HG03575 (cell line): ENCODE results near the gene ITIH1.

Experiments used
- ATAC-seq: cut with Tn5 transposase; IDR thresholded peaks from one replicate; pipeline ENCODE4 v1.9.1; 2021; ENCODE audit not compliant: unreplicated experiment, insufficient number of reproducible peaks, low FRiP score; ENCODE audit errors: extremely low read depth

The ITIH1 gene

GRCh38 chr3:52831500-52832301 is 54.3 kb downstream of the ITIH1 start:
- no peak for ATAC-seq

GRCh38 chr3:52833202-52833601 is 55.8 kb downstream of the ITIH1 start:
- no peak for ATAC-seq

GRCh38 chr3:52834871-52835501 is 57.6 kb downstream of the ITIH1 start, which contains the start of gene MUSTN1:
Gene MUSTN1, minus strand, starts transcription at chr3:52835019. Its CDS starts 71 bp downstream, at chr3:52834948.
- ATAC-seq, result no peak

DNA sequence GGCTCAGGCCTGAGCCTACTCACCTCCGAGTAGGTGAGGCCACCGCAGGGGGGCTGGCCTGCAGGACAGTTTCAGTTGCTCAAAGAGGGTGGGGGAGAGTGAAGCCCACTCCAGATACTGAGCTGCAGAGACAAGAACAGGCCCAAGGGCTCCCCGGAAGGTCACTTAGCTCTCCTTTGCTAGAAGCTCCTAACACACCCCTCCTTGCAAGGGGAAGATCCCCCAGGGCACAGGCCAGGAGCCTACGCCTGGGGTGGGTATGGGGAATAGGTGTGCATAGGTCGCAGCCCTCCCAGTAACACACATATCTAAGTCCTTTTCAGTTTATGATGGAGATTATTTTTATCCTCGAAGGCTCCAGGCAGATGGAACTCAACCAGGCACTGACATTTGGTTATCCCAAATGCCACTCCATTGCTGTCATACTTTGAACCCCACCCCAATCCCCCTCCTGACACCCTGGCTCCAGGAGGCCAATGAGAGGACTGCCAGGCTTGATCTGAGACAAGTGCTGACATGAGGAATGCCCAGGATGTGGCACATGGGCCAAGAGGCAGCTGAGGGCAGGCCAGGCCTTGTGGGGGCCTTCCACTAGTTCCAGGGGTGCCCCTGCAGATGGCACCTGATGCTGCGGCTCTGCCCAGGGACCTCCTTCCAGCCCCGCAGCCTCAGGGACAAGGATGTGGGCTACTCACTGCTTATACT is 58.5 kb downstream of the ITIH1 start:
- no peak for ATAC-seq

DNA sequence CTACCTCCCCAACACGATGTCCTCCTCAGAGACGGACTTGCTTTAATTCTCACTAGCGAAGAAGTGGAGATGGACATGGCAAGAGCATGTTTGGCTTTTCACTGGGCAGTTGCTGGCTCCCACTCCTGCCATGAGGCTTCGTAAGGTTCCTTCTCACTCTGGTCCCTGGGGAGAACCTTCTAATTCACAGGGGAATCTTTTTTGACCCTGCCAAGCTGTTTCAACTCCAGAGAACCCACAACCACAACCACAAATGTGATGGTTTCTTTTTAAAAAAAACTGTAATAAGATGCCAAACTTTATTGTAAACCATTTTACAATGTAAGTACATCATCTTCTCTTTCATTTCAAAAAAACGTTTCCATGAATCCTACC is 59.1 kb downstream of the ITIH1 start:
- no peak for ATAC-seq

GRCh38 chr3:52836986-52837385 is 59.6 kb downstream of the ITIH1 start:
- no peak for ATAC-seq

- ATAC-seq, result no peak
Observed at GRCh38 chr3:52838561-52839267, 61.3 kb downstream of the ITIH1 start.

DNA sequence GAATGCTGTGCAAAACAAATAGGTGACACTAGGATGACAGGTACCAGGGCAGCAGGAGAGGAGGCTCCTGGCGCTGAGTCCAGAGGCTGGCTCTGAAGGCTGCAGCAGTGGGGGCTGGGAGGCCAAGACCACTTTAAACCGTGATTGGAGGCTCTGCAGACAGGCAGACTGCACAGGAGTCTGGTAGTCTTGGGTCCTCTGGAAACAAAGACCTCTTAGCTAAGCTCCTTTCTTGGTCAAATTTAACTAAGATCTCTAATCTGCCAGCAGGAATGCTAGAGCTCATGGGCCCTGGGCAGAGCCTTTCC is 61.8 kb downstream of the ITIH1 start:
- no peak for ATAC-seq

DNA sequence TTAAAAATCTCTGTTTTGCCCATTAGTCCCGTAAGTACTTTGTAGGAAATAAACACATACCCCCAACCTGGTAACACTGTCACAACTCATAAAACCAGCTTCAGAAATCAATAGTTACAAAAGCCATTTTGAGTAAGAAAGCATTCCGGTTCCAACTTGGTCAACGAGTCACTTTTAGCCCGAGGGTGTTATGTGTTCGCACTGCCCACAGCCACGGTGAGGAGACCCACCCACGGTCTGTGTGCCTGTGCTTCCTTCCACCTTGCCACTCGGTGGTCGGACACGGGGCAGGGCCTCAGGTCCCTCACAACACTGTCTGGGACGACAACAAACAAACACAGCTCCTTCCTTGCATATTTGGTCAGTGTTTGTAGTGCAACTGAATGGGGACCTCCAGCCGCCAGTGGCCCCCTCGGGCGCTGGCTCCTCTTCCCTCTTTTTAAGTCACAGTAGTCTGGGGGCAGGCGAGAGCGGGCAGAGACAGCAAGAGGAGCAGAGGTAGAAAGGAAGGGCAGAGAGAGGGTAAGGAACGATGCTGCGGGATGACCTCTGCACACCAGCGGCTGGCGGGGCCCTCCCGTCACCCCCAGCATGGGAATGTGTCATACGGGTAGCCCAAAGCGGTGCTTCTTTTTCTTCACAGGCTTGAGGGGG is 62.6 kb downstream of the ITIH1 start:
- no peak for ATAC-seq

GRCh38 chr3:52841211-52841980 is 64.0 kb downstream of the ITIH1 start:
- no peak for ATAC-seq
